Bone marrow (tissue), 2 donors: ENCODE measurements around the gene ANKFN1.
A peak's percentile ranks its signal among the peaks of the same experiment; 100 is the strongest.

Source experiments
- DNase-seq, 2 donors: peaks; one replicate each; lab custom pipeline; 2025; lab: John Stamatoyannopoulos, UW

Gene ANKFN1

GRCh38 chr17:56152874-56153602 lies at the start of gene ANKFN1:
TSS of gene ANKFN1 (plus strand) at chr17:56153475. CDS start at chr17:56212668, 59,193 bp downstream.
- no peak for DNase-seq

- no peak for DNase-seq
Observed at GRCh38 chr17:56108811-56109284, 44.4 kb upstream of the ANKFN1 start.

GRCh38 chr17:56109836-56110235 lies 43.4 kb upstream of the ANKFN1 start:
- no peak for DNase-seq

- no peak for DNase-seq
Observed at GRCh38 chr17:56110463-56111135, 42.7 kb upstream of the ANKFN1 start.

GRCh38 chr17:56111706-56112485 lies 41.4 kb upstream of the ANKFN1 start:
- no peak for DNase-seq

- DNase-seq, result no peak
Observed at GRCh38 chr17:56113486-56113885, 39.8 kb upstream of the ANKFN1 start.

GRCh38 chr17:56114469-56114868 lies 38.8 kb upstream of the ANKFN1 start:
- DNase-seq, result no peak

- DNase-seq, result no peak
Observed at GRCh38 chr17:56119191-56119590, 34.1 kb upstream of the ANKFN1 start.

GRCh38 chr17:56119936-56120335 lies 33.3 kb upstream of the ANKFN1 start:
- DNase-seq, result no peak

- DNase-seq, result no peak
Observed at GRCh38 chr17:56121191-56122051, 31.9 kb upstream of the ANKFN1 start.

GRCh38 chr17:56125830-56126819 lies 27.1 kb upstream of the ANKFN1 start:
- DNase-seq, result peak in 1 of 2 donors; percentile 32

GRCh38 chr17:56130026-56130425 lies 23.2 kb upstream of the ANKFN1 start:
- no peak for DNase-seq

- DNase-seq, result no peak
Observed at GRCh38 chr17:56130631-56131030, 22.6 kb upstream of the ANKFN1 start.

GRCh38 chr17:56131431-56131830 lies 21.8 kb upstream of the ANKFN1 start:
- no peak for DNase-seq

GRCh38 chr17:56136301-56136700 lies 17.0 kb upstream of the ANKFN1 start:
- no peak for DNase-seq

GRCh38 chr17:56141046-56141839 lies 12.0 kb upstream of the ANKFN1 start:
- DNase-seq, result no peak

- DNase-seq, result no peak
Observed at GRCh38 chr17:56142325-56142724, 10.9 kb upstream of the ANKFN1 start.

- DNase-seq, result no peak
Observed at GRCh38 chr17:56142781-56143180, 10.5 kb upstream of the ANKFN1 start.

GRCh38 chr17:56144223-56144622 lies 9.1 kb upstream of the ANKFN1 start:
- no peak for DNase-seq

GRCh38 chr17:56146534-56146933 lies 6.7 kb upstream of the ANKFN1 start:
- DNase-seq, result no peak
